IgD-negative memory B cell (primary cell): ENCODE results near the gene PHF21B. TPM values are rescaled to one million over a fixed set of nuclear protein-coding genes. Genes with fewer than 3 reads are reported as not detected.

Experiments
- H3K27ac Mint-ChIP-seq, 3 donors: one replicate each; pipeline ENCODE4 v1.8.0; 2020 to 2022; ENCODE audit warnings: mild to moderate bottlenecking in 3 of 3, mixed read lengths in 3 of 3, moderate library complexity in 1 of 3
- H3K27me3 Mint-ChIP-seq: one replicate; pipeline ENCODE4 v1.8.0; 2021; ENCODE audit warnings: mixed read lengths
- H3K36me3 Mint-ChIP-seq: one replicate; pipeline ENCODE4 v1.8.0; 2020; ENCODE audit warnings: mild to moderate bottlenecking, mixed read lengths
- H3K4me1 Mint-ChIP-seq, 3 donors: one replicate each; pipeline ENCODE4 v1.8.0; 2020 to 2022; ENCODE audit warnings: mixed read lengths in 3 of 3, mild to moderate bottlenecking in 1 of 3
- H3K4me3 Mint-ChIP-seq, 4 donors: one replicate each; pipeline ENCODE4 v1.8.0; 2020 to 2022; ENCODE audit warnings: mild to moderate bottlenecking in 4 of 4, mixed read lengths in 4 of 4, moderate library complexity in 3 of 4
- H3K9me3 Mint-ChIP-seq, 3 donors: one replicate each; pipeline ENCODE4 v1.8.0; 2020 to 2021; ENCODE audit warnings: mixed read lengths in 3 of 3, mild to moderate bottlenecking in 1 of 3
- polyA plus RNA-seq: library from polyadenylated mRNA; unstranded; fragments of 300-500 nt; fragmentation: Illumina TruSeq; gene quantifications from one replicate; pipeline ENCODE4 v1.2.3, GENCODE V29; 2021

The PHF21B gene
- polyA plus RNA-seq, 1 donor from 2014 or later: not detected

GRCh38 chr22:44947846-44948245 is 62.0 kb downstream of the PHF21B start:
- Mint-ChIP-seq H3K4me3 (no peak overlapping the region), H3K4me1 (peaks cover 0 to 3% (median 0%) of the 10 kb centered on the region in 3 donors), H3K27me3 (no peaks in the 10 kb centered on the region), H3K36me3 (no peaks in the 10 kb centered on the region), H3K9me3 (peaks cover 0 to 7% (median 4%) of the 10 kb centered on the region in 3 donors), H3K27ac (no peak overlapping the region)

- Mint-ChIP-seq H3K27me3 (no peaks in the 10 kb centered on the region), H3K4me1 (peaks cover 0 to 3% (median 0%) of the 10 kb centered on the region in 3 donors), H3K9me3 (peaks cover 0 to 7% (median 4%) of the 10 kb centered on the region in 3 donors)
These were observed 62.8 kb downstream of the PHF21B start for GRCh38 chr22:44947049-44947448.

GRCh38 chr22:44944883-44945601 is 64.8 kb downstream of the PHF21B start:
- Mint-ChIP-seq H3K27ac (no peak overlapping the region), H3K4me3 (no peak overlapping the region), H3K4me1 (peaks cover 0 to 3% (median 0%) of the 10 kb centered on the region in 3 donors), H3K36me3 (no peaks in the 10 kb centered on the region), H3K27me3 (peaks cover 2% of the 10 kb centered on the region), H3K9me3 (peaks cover 0 to under 1% (median under 1%) of the 10 kb centered on the region in 3 donors)

More at GRCh38 chr22:44947049-44947448, 62.8 kb downstream of the PHF21B start:
- H3K27ac Mint-ChIP-seq: no peak overlapping the region
- no peak overlapping the region for H3K4me3 Mint-ChIP-seq
- no peaks in the 10 kb centered on the region for H3K36me3 Mint-ChIP-seq

GRCh38 chr22:44943701-44944324 is 66.0 kb downstream of the PHF21B start:
- Mint-ChIP-seq H3K27me3 (peaks cover 5% of the 10 kb centered on the region), H3K27ac (no peak overlapping the region), H3K36me3 (no peaks in the 10 kb centered on the region), H3K4me1 (peaks cover 0 to 3% (median 0%) of the 10 kb centered on the region in 3 donors), H3K9me3 (no peaks in the 10 kb centered on the region), H3K4me3 (no peak overlapping the region)

GRCh38 chr22:44942979-44943700 is 66.7 kb downstream of the PHF21B start:
- Mint-ChIP-seq H3K9me3 (no peaks in the 10 kb centered on the region), H3K4me3 (no peak overlapping the region), H3K27me3 (peaks cover 7% of the 10 kb centered on the region), H3K4me1 (peaks cover 0 to 3% (median 0%) of the 10 kb centered on the region in 3 donors), H3K36me3 (no peaks in the 10 kb centered on the region), H3K27ac (no peak overlapping the region)

- no peaks in the 10 kb centered on the region for H3K9me3 Mint-ChIP-seq
- no peak overlapping the region for H3K4me3 Mint-ChIP-seq
- H3K27ac Mint-ChIP-seq: no peak overlapping the region
- no peaks in the 10 kb centered on the region for H3K36me3 Mint-ChIP-seq
- peaks cover 0 to 3% (median 0%) of the 10 kb centered on the region in 3 donors for H3K4me1 Mint-ChIP-seq
- H3K27me3 Mint-ChIP-seq: peaks cover 7% of the 10 kb centered on the region
These were observed 67.7 kb downstream of the PHF21B start for GRCh38 chr22:44942056-44942455.

GRCh38 chr22:44941207-44941606 is 68.6 kb downstream of the PHF21B start:
- Mint-ChIP-seq H3K4me3 (no peak overlapping the region), H3K36me3 (peaks cover 2% of the 10 kb centered on the region), H3K27ac (peak overlapping the region in 1 of 3 donors; percentile 83), H3K9me3 (no peaks in the 10 kb centered on the region), H3K27me3 (peaks cover 7% of the 10 kb centered on the region), H3K4me1 (peaks cover 0 to under 1% (median 0%) of the 10 kb centered on the region in 3 donors)

GRCh38 chr22:44940130-44940529 is 69.7 kb downstream of the PHF21B start:
- Mint-ChIP-seq H3K4me1 (no peaks in the 10 kb centered on the region), H3K27ac (no peak overlapping the region), H3K9me3 (no peaks in the 10 kb centered on the region), H3K27me3 (peaks cover 7% of the 10 kb centered on the region), H3K4me3 (no peak overlapping the region), H3K36me3 (peaks cover 2% of the 10 kb centered on the region)

- Mint-ChIP-seq H3K4me1 (no peaks in the 10 kb centered on the region), H3K36me3 (peaks cover 2% of the 10 kb centered on the region), H3K27ac (no peak overlapping the region), H3K9me3 (no peaks in the 10 kb centered on the region), H3K27me3 (peaks cover 7% of the 10 kb centered on the region), H3K4me3 (no peak overlapping the region)
These were observed 70.4 kb downstream of the PHF21B start for GRCh38 chr22:44939451-44939850.

- H3K27me3 Mint-ChIP-seq: peaks cover 7% of the 10 kb centered on the region
- no peaks in the 10 kb centered on the region for H3K4me1 Mint-ChIP-seq
- H3K36me3 Mint-ChIP-seq: peaks cover 2% of the 10 kb centered on the region
- H3K27ac Mint-ChIP-seq: no peak overlapping the region
- H3K9me3 Mint-ChIP-seq: no peaks in the 10 kb centered on the region
- H3K4me3 Mint-ChIP-seq: no peak overlapping the region
These were observed 70.9 kb downstream of the PHF21B start for GRCh38 chr22:44938886-44939285.

GRCh38 chr22:44937216-44937615 is 72.6 kb downstream of the PHF21B start:
- no peaks in the 10 kb centered on the region for H3K9me3 Mint-ChIP-seq
- peaks cover 2% of the 10 kb centered on the region for H3K36me3 Mint-ChIP-seq
- H3K27ac Mint-ChIP-seq: no peak overlapping the region

GRCh38 chr22:44936201-44936600 is 73.6 kb downstream of the PHF21B start:
- no peaks in the 10 kb centered on the region for H3K9me3 Mint-ChIP-seq
- no peaks in the 10 kb centered on the region for H3K4me1 Mint-ChIP-seq
- no peak overlapping the region for H3K4me3 Mint-ChIP-seq
- H3K27ac Mint-ChIP-seq: no peak overlapping the region
- peaks cover 7% of the 10 kb centered on the region for H3K27me3 Mint-ChIP-seq
- H3K36me3 Mint-ChIP-seq: peaks cover 2% of the 10 kb centered on the region

More at GRCh38 chr22:44937216-44937615, 72.6 kb downstream of the PHF21B start:
- Mint-ChIP-seq H3K27me3 (peaks cover 7% of the 10 kb centered on the region), H3K4me3 (no peak overlapping the region), H3K4me1 (no peaks in the 10 kb centered on the region)

GRCh38 chr22:44935724-44936123 is 74.1 kb downstream of the PHF21B start:
- H3K4me1 Mint-ChIP-seq: no peaks in the 10 kb centered on the region
- peaks cover 2% of the 10 kb centered on the region for H3K36me3 Mint-ChIP-seq
- H3K4me3 Mint-ChIP-seq: no peak overlapping the region
- no peak overlapping the region for H3K27ac Mint-ChIP-seq
- H3K9me3 Mint-ChIP-seq: no peaks in the 10 kb centered on the region
- peaks cover 7% of the 10 kb centered on the region for H3K27me3 Mint-ChIP-seq

- no peaks in the 10 kb centered on the region for H3K4me1 Mint-ChIP-seq
- H3K4me3 Mint-ChIP-seq: no peak overlapping the region
- H3K27me3 Mint-ChIP-seq: peaks cover 2% of the 10 kb centered on the region
- H3K9me3 Mint-ChIP-seq: no peaks in the 10 kb centered on the region
- H3K27ac Mint-ChIP-seq: no peak overlapping the region
- peaks cover 2% of the 10 kb centered on the region for H3K36me3 Mint-ChIP-seq
These were observed 75.4 kb downstream of the PHF21B start for GRCh38 chr22:44934454-44934735.

GRCh38 chr22:44933666-44934453 is 75.9 kb downstream of the PHF21B start:
- Mint-ChIP-seq H3K4me1 (no peaks in the 10 kb centered on the region), H3K36me3 (peaks cover 2% of the 10 kb centered on the region), H3K27ac (no peak overlapping the region), H3K4me3 (no peak overlapping the region), H3K27me3 (peaks cover 2% of the 10 kb centered on the region), H3K9me3 (no peaks in the 10 kb centered on the region)
